ENCODE results near the gene ARID1B. TPM values are rescaled to one million over a fixed set of nuclear protein-coding genes. Genes with fewer than 3 reads are reported as not detected.

The ARID1B gene
- polyA plus RNA-seq, 5 donors: 76.6 to 100 (median 83.2) TPM

DNA sequence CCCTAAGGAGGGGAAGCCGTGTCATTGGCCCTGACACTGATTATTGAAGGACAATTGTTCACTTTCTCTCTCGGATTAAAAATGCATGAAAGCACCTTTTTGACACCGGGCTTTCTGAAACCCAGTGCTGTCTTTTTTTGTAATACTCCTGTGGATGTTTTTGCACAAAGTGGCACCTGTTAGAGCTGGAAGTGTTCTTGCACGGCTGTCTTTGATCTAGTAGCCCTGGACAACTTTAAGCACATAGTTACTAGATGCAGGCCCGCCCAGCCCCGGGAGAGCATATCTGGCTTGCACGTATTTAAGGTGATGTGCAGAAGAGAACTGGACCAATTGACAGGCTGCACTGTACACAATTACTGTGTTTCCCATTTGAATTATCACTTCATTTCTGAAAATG lies 72.6 kb downstream of the ARID1B start:
- DNase-seq: no peak

GRCh38 chr6:156850353-156850752 lies 73.2 kb downstream of the ARID1B start:
- no peak for DNase-seq

- no peak for DNase-seq
These were observed 74.3 kb downstream of the ARID1B start for GRCh38 chr6:156851454-156851921.

GRCh38 chr6:156852147-156852857 lies 75.1 kb downstream of the ARID1B start:
- no peak for DNase-seq

DNA sequence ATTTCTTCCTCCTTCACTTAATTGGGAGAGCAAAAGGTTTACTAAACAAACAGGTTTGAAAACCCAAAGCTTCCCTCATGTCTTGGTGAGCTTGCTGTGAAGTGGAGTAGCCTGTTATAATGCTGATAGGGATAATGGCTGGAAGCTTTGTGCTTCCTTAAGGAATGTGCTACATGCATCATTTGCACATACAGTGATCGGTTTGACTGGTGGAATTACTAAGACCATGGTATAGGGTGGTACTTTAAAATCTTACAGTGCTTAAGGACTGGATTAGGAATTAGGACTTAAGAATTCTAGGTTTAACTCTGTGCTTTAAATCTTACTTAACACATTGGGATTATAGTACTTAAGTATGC lies 75.7 kb downstream of the ARID1B start:
- no peak for DNase-seq

DNA sequence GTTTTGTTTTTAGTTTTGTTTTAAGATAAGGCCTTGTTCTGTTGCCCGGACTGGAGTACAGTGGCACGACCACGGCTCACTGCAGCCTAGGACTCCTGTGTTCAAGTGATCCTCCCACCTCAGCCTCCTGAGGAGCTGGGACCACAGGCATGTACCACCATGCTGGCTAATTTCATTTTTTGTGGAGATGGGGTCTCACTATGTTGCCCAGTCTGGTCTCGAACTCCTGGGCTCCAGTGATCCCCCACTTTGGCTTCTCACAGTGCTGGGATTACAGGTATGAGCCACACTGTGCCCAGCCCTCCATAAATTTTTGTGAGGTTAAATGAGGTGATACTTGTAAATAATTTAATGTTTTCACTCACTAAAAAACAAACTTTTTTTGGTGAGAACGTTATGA lies 76.6 kb downstream of the ARID1B start:
- no peak for DNase-seq

DNA sequence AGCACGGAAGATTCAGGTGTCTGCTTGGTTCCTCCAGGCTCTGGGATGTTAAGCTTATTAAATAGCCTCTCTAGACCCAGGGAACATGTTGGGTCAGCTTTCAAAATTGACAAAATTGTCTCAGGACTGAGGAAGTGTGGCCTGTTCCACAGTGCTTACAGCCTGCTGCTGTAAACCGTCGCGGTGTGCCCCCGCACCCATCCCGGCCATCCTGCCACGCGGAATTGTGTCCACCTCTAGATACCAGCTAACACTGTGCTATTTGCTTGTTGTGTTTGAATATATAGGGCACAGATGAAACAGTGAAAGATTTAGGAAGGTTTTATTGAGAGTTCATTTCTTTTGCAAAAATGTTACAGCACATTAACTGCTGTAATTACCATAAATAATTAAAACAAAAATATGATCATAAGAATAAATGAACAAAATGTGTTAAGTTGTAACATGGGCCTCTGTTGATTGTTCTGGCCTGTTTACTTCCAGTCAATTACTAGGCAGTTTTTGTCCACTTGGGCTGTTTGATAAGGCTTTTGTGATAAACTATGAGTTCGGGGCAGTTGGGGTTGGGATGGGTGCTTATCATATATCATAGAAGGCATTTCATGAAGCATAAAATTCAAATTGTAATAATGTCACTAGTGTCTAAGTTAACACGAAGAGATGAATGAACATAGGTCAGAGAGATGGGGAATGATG lies 77.4 kb downstream of the ARID1B start:
- DNase-seq: no peak

GRCh38 chr6:156857573-156857972 lies 80.4 kb downstream of the ARID1B start:
- DNase-seq: no peak

- DNase-seq: no peak
These were observed 82.5 kb downstream of the ARID1B start for GRCh38 chr6:156859686-156860085.

GRCh38 chr6:156862711-156863110 lies 85.5 kb downstream of the ARID1B start:
- no peak for DNase-seq

- DNase-seq: no peak
These were observed 86.3 kb downstream of the ARID1B start for GRCh38 chr6:156863504-156863903.

- no peak for DNase-seq
These were observed 87.4 kb downstream of the ARID1B start for GRCh38 chr6:156864557-156864956.

DNA sequence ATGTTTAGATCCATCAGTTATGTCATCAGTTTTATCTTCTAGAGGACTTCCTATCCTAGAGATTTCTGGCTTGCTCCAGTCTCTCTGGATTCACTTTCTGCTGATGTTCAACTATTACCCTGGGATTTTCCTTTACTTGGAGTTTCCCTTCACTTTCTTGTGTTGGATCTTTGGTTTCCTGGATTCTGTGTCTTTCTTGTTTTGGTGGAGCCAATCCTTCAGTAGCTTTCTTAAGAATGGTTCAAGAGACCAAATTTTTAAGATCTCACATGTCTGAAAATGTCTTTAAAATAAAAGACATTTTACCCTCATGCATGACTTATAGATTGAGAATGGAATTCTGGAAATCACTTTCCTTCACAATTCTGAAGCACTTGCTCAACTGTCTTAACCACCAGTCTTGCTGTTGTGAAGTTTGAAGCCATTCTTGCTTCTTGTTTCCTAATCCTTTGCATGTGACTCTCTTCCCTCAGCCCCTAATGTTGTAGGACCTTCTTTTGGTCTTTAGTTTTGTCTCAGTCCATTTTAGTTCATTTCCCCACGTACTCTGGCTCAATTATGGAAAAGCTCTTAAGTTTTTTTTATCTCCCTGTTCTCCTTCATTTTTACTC lies 87.9 kb downstream of the ARID1B start:
- no peak for DNase-seq

DNA sequence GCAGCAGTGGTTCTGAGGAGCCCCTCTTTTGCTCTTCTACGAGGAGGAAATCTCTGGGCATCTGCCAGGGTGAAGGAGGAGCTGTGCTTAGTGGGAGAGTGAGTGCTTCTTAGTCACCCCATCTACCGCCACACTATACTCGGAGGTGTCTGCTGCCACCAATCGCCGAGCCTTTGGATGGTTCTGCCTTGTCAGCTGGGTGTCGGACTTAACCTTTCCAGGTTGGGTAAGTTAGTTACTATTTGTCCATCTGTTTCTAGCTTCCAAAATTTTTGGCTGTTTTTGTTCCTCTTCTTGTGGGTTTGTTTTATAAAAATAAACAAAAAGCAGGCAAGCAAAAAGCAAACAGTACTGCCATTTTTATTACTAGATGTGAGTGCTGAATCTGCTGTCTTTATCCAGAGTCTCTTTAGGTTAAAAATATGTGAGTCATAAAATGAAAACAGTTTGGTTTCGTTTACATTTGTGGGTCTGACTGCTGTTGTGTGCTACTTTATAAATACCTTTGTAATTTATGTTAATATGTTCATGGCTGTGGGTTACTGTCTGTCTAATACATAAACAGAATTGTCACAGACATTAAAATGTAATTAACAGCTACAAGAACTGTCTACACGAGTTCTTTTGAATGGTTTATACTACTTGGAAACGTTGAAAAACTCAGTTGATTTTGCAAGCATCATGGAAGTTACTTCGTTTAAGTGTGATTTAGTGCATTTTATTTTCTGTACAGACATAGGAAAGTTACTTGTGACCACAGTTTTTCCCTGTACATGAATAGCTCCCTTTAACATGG lies 89.2 kb downstream of the ARID1B start:
- DNase-seq: no peak

- no peak for DNase-seq
These were observed 89.9 kb downstream of the ARID1B start for GRCh38 chr6:156867121-156867520.

GRCh38 chr6:156868385-156868784 lies 91.2 kb downstream of the ARID1B start:
- DNase-seq: no peak

- no peak for DNase-seq
These were observed 92.8 kb downstream of the ARID1B start for GRCh38 chr6:156869980-156870398.

DNA sequence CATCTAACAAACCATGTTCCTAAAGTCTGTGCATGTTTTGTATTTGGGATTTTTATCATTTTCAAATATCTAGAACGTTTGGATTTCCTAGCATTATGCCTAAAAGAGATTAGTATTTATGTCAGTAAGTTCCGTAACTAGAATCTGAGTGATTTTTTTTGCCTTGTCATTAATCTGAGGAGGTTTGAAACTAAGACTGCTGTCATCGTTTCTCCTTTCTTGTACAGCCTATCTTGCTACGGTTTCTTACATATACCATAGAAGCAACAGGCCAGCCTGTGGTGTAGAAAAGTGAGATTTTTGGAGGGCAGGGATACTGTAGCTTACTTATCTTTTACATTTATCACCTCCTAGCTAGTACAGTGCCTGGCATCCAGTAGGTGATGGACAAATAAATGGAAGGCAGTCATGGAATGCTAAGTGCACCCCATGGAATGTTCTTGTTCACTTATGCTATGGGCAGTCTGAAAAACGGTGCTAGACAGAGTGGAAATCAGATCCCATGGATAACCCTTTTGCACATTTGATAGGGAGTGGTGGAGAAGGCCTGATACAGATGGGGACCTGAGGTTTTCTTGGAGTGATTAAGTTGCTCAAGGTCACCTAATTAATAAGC lies 93.9 kb downstream of the ARID1B start:
- DNase-seq: no peak

DNA sequence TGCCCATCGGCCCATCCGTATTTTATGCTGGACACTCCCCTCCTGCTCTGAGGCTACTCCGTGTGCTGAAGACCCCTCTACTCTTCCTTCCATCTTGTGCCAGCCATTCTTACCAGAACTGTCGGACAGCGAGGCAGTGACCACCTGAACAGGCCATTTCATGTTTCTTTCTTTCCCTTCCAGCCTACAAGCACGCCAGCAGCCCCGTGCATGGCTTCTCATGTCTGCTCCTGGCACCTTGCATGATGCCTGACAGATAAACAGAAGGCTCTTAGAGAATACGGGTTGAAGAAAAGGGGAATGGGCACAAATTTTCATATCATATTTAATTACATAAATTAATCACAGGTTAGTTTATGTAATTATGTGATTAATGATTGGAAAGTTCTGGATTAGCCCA lies 95.7 kb downstream of the ARID1B start:
- DNase-seq: no peak

DNA sequence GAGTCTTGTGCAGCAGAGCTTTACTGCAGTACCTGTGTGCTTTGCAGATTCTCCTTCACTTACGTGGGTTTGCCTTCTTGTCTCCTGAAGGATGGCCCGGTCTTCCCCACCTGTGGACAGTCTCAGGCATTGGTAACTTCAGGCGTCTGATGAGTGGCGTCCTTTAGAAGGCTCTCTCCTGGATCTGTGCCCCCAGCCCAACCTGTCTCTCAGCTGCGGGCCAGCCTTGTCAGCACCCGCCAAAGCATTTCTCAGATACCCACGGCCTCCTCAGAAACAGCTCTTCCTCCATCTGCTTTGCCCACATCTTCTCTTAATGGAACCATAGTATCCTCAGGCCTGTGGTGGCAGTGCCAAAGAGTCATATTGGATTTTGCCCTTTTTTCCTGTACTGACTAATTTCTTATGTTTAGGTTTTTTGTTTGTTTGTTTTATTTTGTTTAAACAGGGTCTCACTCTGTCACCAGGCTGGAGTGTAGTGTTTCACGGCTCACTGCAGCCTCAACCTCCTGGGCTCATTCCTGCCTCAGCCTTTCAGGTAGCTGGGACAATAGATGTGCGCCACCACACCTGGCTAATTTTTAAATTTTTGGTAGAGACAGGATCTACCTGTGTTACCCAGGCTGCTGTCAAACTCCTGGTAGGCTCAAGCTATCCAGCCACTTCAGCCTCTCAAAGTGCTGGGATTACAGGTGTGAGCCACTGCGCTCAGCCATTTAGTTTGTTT lies 96.6 kb downstream of the ARID1B start:
- DNase-seq: no peak

- DNase-seq: no peak
These were observed 97.9 kb downstream of the ARID1B start for GRCh38 chr6:156875062-156875461.

Measured in right lung (tissue), 5 donors.